Tibial artery (tissue), 4 donors: Measurements from ENCODE around the gene TGM2.

Experiments
- DNase-seq, 2 donors: peaks; one replicate each; pipeline ENCODE4 v3.0.0-alpha.2; 2019
- H3K27ac ChIP-seq, 2 donors: fragments of 200-600 bp; sonication (generic) in 1 of 2; 1 replicate in 1 of 2; 2 replicates in 1 of 2; pipeline ENCODE4 v1.5.1; 2018 to 2019; ENCODE audit warnings: mild to moderate bottlenecking in 1 of 2
- H3K27me3 ChIP-seq, 2 donors: fragments of 200-600 bp; sonication (generic) in 1 of 2; one replicate each; pipeline versions ENCODE4 v1.5.1 to v1.6.0; 2016 to 2019
- H3K36me3 ChIP-seq, 3 donors: fragments of 200-600 bp; sonication (generic) in 2 of 3; one replicate each; pipeline ENCODE4 v1.5.1; 2016 to 2019; ENCODE audit warnings: mild to moderate bottlenecking in 2 of 3
- H3K4me1 ChIP-seq, 4 donors: fragments of 200-600 bp; sonication (generic) in 2 of 4; 1 replicate in 3 of 4; 2 replicates in 1 of 4; pipeline ENCODE4 v1.5.1; 2016 to 2019
- H3K4me3 ChIP-seq, 2 donors: fragments of 200-600 bp; sonication (generic) in 1 of 2; 1 replicate in 1 of 2; 2 replicates in 1 of 2; pipeline ENCODE4 v1.5.1; 2018 to 2019; ENCODE audit warnings: mild to moderate bottlenecking in 2 of 2
- H3K9me3 ChIP-seq, 3 donors: fragments of 200-600 bp; sonication (generic) in 1 of 3; one replicate each; pipeline ENCODE4 v1.5.1; 2016 to 2019
- CTCF ChIP-seq, 2 experiments: fragments of 200-600 bp in 1 of 2; fragments of 450-650 bp in 1 of 2; IDR thresholded peaks; one replicate each; pipeline ENCODE4 v1.5.1; 2017 to 2019; ENCODE audit warnings: antibody characterized with exemption in 2 of 2, mild to moderate bottlenecking in 1 of 2, moderate library complexity in 1 of 2
- intact Hi-C: fragments of 100-400 bp; cut with DNase I; formaldehyde crosslinking; loops from one replicate; pipeline ENCODE4 v1.15.0; 2023; ENCODE audit warnings: low total_unique reads

The TGM2 gene

GRCh38 chr20:38130687-38131587 lies 34.1 kb downstream of the TGM2 start:
- Histone ChIP-seq H3K4me1 (peaks cover 9 to 46% (median 37%) of the 10 kb centered on the region in 4 donors), H3K27me3 (no peaks in the 10 kb centered on the region), H3K27ac (peak overlapping the region; percentile 1 to 72), H3K4me3 (no peak overlapping the region), H3K36me3 (peaks cover 50 to 70% (median 52%) of the 10 kb centered on the region in 3 donors), H3K9me3 (no peaks in the 10 kb centered on the region)
- DNase-seq, result peak; percentile 9 to 63
- TF ChIP-seq CTCF (IDR thresholded peaks at IDR 0.05), result no peak
- intact Hi-C loops, result no loop called here

- no peaks in the 10 kb centered on the region for H3K9me3 ChIP-seq
- no peaks in the 10 kb centered on the region for H3K27me3 ChIP-seq
- intact Hi-C loops, result no loop called here
- peak in 1 of 2 donors; percentile 62 for DNase-seq
- no peak overlapping the region for H3K4me3 ChIP-seq
- TF ChIP-seq CTCF (IDR thresholded peaks at IDR 0.05), result no peak
- peak overlapping the region; percentile 82 to 84 for H3K27ac ChIP-seq
- H3K4me1 ChIP-seq, result peaks cover 9 to 46% (median 40%) of the 10 kb centered on the region in 4 donors
- peaks cover 44 to 62% (median 51%) of the 10 kb centered on the region in 3 donors for H3K36me3 ChIP-seq
These were observed 35.0 kb downstream of the TGM2 start for GRCh38 chr20:38129893-38130609.

GRCh38 chr20:38129248-38129865 lies 35.7 kb downstream of the TGM2 start:
- no peaks in the 10 kb centered on the region for H3K27me3 ChIP-seq
- peak overlapping the region; percentile 82 to 84 for H3K27ac ChIP-seq
- peaks cover 44 to 55% (median 51%) of the 10 kb centered on the region in 3 donors for H3K36me3 ChIP-seq
- DNase-seq, result peak; percentile 15 to 59
- H3K4me3 ChIP-seq, result no peak overlapping the region
- TF ChIP-seq CTCF (IDR thresholded peaks at IDR 0.05), result no peak
- intact Hi-C loops, result no loop called here
- H3K9me3 ChIP-seq, result no peaks in the 10 kb centered on the region
- H3K4me1 ChIP-seq, result peaks cover 9 to 45% (median 36%) of the 10 kb centered on the region in 4 donors

- H3K27ac ChIP-seq, result peak overlapping the region; percentile 82 to 84
- H3K4me3 ChIP-seq, result no peak overlapping the region
- no peaks in the 10 kb centered on the region for H3K27me3 ChIP-seq
- intact Hi-C loops, result no loop called here
- H3K9me3 ChIP-seq, result no peaks in the 10 kb centered on the region
- peak in 1 of 2 donors; percentile 18 for DNase-seq
- TF ChIP-seq CTCF (IDR thresholded peaks at IDR 0.05), result no peak
- peaks cover 43 to 49% (median 47%) of the 10 kb centered on the region in 3 donors for H3K36me3 ChIP-seq
- peaks cover 9 to 38% (median 32%) of the 10 kb centered on the region in 4 donors for H3K4me1 ChIP-seq
These were observed 36.4 kb downstream of the TGM2 start for GRCh38 chr20:38128691-38129090.

GRCh38 chr20:38127920-38128528 lies 37.0 kb downstream of the TGM2 start:
- peaks cover 36 to 43% (median 40%) of the 10 kb centered on the region in 3 donors for H3K36me3 ChIP-seq
- TF ChIP-seq CTCF (IDR thresholded peaks at IDR 0.05), result no peak
- intact Hi-C loops, result no loop called here
- no peaks in the 10 kb centered on the region for H3K27me3 ChIP-seq
- DNase-seq, result peak in 1 of 2 donors; percentile 13
- H3K4me1 ChIP-seq, result peaks cover 9 to 41% (median 33%) of the 10 kb centered on the region in 4 donors
- H3K4me3 ChIP-seq, result no peak overlapping the region
- peak overlapping the region; percentile 82 to 84 for H3K27ac ChIP-seq
- H3K9me3 ChIP-seq, result no peaks in the 10 kb centered on the region
